ENCODE data around the gene PTPN4.
"Not testable (repeated sequence)": the region's sequence is repeated elsewhere in the genome, so short reads cannot be mapped to it uniquely, and the experiment has no call there.

Gene PTPN4

DNA sequence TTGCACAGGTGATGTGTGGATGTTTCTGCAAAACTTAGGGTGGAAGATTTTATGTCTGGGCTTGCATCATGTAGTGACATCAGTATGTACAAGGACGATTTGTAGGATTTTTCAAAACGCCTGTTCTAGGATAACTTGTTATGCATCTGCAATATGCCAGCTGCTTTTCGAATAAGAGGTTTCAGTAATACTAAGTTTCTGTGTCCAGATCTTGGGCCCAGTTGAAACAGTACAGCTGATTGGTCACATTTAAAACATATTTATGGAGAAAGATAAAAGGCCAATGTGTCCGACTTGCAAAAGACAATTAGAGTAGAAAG, 1.2 kb downstream of the PTPN4 start:
- DNase-seq (ENCODE audit: low read depth in 2 of 2), result no peak

DNA sequence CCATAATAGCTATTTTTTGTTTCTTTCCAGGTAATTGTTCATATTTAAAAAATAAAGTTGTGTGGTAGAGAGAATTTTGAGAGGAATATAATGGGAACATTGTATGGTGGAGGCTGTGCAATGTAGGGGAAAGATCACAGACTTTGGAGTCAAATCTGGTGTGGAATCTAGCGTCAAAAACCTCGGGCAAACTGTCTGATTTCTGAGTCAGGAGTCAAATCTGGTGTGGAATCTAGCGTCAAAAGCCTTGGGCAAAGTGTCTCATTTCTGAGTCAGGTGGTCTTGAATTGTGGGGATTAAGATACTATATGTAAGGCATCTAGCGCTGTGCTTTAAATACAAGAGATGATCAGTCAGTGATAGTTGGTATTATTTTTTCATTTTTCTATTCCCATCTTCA, 5.1 kb downstream of the PTPN4 start:
- no peak for DNase-seq (ENCODE audit: low read depth in 2 of 2)

DNA sequence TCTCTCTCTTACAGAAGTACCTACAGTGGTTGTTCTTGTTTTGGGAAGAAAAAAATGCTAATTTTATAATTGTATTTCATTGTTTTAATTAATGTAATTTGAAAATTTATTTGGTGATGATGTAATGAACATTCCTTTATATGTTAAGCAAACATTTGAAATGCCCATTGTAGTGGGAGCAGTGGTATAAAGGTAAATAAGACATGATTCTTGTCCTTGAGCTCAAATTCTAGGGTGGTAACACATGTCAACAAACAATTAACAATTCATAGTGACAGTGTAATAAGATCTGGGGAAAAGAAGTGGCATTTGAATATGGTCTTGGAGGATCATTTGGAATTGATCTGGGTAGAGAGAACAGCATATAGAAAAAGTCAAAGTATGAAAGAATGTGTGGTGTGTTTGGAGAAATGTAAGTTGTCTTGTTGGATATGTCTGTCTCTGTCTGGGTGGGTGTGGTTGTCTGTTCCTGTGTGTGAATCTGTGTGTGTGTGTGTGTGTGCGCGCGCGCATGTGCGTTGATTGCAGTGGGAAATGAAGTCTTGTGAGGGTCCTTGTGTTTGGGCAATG, 5.8 kb downstream of the PTPN4 start:
- no peak for DNase-seq (ENCODE audit: low read depth in 2 of 2)

- DNase-seq (ENCODE audit: low read depth in 2 of 2), result no peak
Observed at GRCh38 chr2:119766944-119767343, 7.2 kb downstream of the PTPN4 start.

DNA sequence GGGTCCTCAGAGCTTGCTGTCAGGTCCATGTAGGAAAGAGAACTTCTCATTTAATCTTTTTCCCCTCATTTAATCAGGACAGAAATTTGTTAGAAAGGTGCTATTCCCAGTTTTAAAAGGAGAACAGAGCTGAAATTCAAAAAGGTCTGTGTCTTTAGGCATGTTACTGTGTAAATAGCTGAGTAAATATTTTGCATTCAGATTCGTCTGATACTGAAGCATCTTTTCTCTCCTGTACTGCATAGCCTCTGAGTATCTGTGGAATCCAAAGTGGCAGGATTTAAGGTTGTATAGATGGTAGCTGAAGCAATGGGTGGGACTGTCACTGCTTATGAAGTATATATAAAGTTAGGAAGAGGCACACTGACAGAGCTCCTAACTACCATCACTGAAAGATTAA, 9.0 kb downstream of the PTPN4 start:
- no peak for DNase-seq (ENCODE audit: low read depth in 2 of 2)

DNA sequence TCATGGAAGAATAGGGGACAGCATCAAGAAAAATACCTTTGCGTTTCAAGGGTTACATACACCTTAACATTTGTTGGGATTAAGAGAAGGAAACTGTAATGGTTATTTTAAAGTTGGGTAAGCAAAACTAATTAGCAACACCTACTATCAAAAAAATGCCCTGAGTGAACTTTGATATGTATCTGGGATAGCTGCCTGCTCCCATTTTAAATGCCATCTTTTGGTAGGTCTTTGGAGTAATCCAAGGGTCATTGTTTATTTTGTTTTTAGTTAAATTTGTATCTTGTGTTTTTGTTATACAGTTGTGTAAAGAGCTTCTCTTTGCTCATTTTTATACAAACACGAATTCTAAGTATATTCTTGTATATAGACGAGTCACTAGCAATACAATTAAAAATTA, 9.9 kb downstream of the PTPN4 start:
- no peak for DNase-seq (ENCODE audit: low read depth in 2 of 2)

DNA sequence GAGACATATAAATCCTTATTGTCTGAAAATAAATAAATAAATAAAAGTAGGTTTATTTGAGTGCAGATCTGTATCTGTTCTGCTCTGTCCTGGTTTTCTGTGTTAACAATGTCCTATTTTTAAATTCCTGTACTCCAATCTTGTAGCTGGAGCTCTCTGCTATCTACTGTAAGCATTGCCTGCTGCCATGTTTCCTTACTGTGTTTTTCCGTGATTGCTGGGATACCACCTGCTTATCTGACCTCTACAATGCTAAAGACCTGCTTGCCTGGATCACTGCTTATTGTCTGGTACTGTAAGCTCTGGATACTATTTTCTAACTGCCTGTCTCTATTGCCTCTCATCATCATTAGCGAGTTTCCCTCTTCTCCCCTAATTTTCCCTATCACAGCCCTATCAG, 11.6 kb downstream of the PTPN4 start:
- no peak for DNase-seq (ENCODE audit: low read depth in 2 of 2)

DNA sequence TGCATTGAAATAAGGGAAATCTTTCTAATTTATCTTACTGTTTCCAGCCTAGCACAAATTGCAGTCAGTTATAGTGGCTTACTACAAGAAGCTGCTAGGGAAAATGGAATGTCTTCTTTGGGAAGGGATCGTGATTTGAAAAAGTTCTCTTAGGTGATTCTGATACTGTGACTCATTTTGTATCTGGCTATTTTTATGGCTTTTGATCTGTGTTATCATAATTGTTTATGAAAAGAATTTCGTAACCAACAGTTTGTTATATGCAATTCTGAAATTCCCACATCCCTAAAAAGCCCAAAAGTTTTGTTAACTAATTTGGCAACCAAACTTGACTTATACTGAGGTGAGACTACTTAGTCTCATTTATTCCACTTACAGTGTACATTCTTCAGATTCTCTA, 12.4 kb downstream of the PTPN4 start:
- DNase-seq (ENCODE audit: low read depth in 2 of 2), result no peak

GRCh38 chr2:119772767-119773166, 13.0 kb downstream of the PTPN4 start:
- DNase-seq (ENCODE audit: low read depth in 2 of 2), result no peak

DNA sequence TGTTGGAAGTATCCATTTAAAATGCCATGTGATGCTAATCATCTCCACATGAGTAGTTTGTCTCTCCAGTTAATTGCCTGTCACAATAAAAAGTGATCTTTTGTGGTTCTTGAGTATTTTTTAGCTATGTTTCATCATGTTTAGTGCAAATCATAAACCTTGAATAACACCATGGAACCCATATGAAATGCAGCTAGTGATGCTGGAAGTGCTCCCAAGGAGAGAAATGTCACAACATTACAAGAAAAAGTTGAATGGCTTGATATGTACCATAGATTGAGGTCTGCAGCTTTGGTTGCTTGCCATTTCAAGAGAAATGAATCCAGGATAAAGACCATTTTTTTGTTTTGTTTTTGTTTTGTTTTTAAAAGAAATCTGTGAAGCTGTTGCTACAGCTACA, 14.3 kb downstream of the PTPN4 start:
- no peak for DNase-seq (ENCODE audit: low read depth in 2 of 2)

GRCh38 chr2:119775102-119775501, 15.4 kb downstream of the PTPN4 start:
- DNase-seq (ENCODE audit: low read depth in 2 of 2), result no peak

- DNase-seq (ENCODE audit: low read depth in 2 of 2), result no peak
Observed at GRCh38 chr2:119782308-119783027, 22.7 kb downstream of the PTPN4 start.

- no peak for DNase-seq (ENCODE audit: low read depth in 2 of 2)
Observed at GRCh38 chr2:119784876-119785275, 25.2 kb downstream of the PTPN4 start.

DNA sequence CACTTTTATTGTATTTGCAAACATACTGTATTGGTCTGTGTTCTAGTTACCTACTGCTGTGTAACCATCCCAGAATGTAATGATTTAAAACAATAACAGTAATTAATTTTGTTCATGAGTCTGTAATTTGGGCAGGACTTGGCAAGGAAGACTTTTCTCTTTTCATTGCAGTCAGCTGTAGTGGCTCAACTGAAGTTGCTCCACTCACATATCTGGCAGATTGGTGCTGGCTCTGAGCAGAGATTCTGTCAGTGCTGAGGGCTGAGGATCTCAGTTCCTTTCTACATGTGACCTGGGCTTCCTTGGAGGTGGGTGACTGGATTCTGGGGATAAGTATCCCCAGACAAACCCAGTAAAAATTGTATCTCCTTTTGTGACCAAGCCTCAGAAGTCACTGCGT, 26.6 kb downstream of the PTPN4 start:
- no peak for DNase-seq (ENCODE audit: low read depth in 2 of 2)

GRCh38 chr2:119788752-119789151, 29.0 kb downstream of the PTPN4 start:
- no peak for DNase-seq (ENCODE audit: low read depth in 2 of 2)

DNA sequence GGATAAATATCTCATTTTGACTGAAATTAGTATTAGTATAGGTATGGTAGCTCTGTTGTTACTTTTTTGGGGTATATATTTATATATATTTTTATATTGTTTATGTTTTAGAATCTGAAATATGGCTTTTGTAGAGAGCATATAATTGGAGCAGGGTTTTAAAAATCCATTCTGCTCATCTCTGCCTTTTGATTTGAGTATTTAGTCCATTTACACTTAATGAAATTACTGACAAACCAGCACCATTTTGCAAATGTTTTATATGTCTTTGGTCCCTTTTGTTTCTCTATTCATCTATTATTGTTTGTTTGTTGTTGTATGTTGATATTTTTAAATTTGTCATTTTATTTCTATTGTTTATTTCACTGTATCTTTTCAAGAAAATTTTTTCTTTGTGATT, 30.7 kb downstream of the PTPN4 start:
- DNase-seq (ENCODE audit: low read depth in 2 of 2), result no peak

GRCh38 chr2:119792907-119793312, 33.2 kb downstream of the PTPN4 start:
- no peak for DNase-seq (ENCODE audit: low read depth in 2 of 2)

DNA sequence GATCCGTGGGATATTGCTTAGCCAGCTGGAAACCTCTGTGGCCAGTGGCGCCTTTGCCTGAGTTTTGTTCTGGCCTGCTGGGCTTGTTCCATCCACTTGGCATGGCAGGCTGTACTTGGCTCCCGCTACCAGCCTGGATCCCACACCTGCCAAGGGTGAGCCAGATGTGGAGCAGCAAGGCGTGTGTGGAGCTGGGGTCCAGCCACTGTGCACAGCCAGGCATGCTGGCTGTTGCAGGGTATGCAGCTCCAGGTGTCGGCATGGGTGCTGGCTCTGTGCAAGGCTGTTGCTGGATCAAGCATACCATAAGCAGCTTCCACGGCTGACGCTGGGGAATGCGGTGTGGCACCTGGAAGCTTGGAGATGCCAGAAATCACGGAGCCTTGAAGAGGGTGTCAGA, 34.5 kb downstream of the PTPN4 start:
- DNase-seq (ENCODE audit: low read depth in 2 of 2), result no peak

GRCh38 chr2:119795309-119796303, 35.9 kb downstream of the PTPN4 start:
- DNase-seq (ENCODE audit: low read depth in 2 of 2), result no peak

DNA sequence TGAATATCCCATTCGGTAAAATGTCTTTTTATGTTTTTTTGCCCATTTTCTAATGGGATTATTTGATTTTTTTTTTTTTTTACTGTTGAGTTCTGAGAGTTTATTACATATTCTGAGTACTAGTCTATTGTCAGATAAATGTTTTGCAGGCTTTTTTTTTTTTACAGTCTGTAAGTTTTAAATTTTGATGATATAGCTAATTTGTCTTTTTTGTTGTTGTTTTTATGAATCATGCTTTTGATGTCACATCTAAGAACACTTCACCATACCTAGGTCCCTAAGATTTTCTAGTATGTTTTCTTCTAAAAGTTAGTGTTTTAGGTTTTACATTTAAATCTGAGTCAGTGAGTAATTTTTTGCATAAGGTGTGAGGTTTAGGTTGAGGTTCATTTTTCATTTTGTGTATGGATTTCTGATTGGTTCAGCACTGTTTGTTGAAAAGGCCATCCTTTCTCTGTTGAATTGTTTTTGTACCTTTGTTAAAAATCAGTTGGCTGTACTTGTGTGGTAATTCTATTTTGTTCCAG, 40.7 kb downstream of the PTPN4 start:
- DNase-seq (ENCODE audit: low read depth in 2 of 2), result no peak

DNA sequence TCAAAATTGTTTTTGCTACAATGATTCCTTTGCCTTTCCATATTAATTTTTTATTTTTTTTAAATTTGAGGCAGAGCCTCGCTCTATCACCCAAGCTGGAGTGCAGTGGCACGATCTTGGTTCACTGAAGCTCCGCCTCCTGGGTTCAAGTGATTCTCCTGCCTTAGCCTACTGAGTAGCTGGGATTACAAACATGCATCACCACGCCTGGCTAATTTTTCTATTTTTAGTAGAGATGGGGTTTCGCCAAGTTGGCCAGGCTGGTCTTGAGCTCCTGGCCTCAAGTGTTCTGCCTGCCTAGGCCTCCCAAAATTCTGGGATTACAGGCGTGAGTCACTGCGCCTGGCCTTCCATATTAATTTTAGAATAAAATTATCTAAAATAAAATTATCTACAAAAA, 41.3 kb downstream of the PTPN4 start:
- DNase-seq (ENCODE audit: low read depth in 2 of 2), result no peak

GRCh38 chr2:119801989-119802388, 42.3 kb downstream of the PTPN4 start:
- DNase-seq (ENCODE audit: low read depth in 2 of 2), result not testable (repeated sequence)

DNA sequence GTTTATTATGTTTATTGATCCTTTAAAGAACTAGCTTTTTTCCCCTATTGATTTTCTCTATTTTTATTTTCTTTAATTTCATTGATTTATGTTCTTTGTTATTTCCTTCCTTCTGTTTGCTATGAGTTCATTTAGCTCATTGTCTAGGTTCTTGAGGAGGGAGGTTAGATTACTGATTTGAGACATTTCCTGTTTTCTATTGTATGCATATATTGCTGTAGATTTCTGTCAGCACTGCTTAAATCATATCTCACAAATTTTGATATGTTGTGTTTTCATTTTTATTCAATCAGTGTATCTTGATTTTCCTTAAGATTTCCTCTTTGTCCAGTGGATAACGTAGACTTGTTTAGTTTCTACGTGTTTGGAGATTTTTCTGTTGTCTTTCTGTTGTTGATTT, 43.4 kb downstream of the PTPN4 start:
- DNase-seq (ENCODE audit: low read depth in 2 of 2), result no peak
